Amygdala (tissue), 56 donors: Measurements from ENCODE around the gene PLAC8.
"Not testable (repeated sequence)": the region's sequence is repeated elsewhere in the genome, so short reads cannot be mapped to it uniquely, and the experiment has no call there.

Source experiments
- DNase-seq, 56 donors: peaks; one replicate each; lab custom pipeline; 2025; lab: John Stamatoyannopoulos, UW

Gene PLAC8

DNA sequence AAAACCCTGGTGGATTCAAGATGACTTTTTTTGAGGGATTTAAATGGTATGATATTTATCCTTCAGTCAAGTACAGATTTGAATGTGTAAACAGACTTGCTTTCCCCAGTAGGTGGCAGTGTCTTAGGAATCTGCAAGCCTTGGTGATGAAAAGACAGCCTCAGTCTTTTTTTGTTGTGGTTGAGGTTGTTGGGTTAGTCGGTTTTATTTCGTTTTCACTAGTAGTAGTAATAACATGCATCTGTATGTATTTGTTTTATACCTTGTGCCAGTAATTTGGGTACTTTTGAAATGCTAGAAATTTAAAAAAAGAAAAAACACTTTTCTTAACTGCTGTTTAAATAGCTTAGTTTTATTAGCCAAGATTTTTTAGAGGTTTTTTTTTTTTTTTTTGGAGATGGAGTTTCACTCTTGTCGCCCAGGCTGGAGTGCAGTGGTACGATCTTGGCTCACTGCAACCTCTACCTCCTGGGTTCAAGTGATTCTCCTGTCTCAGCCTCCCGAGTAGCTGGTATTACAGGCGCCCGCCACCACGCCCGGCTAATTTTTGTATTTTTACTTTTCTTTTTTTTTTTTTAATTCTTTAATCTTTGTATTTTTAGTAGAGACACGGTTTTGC is 40.3 kb downstream of the PLAC8 start:
- DNase-seq = peak in 5 of 56 donors; percentile 0 to 39 (median 15)

DNA sequence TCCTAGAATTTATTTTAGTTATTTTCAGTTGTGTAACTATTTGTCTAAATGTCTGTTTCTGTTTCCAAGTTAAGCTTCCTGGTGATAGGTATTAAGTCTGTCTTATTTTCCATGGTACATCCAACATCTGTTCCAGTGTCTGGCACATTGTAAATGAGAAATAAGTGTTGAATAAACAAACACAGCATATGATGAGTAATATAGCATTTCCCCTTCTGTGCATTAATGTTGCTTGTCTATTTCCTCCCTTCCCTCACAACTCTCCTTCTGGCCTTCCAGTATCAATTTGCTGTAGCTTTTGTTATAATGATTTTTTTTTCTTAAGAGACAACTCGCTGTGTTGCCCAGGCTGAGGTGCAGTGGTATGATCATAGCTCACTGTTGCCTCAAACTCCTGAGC is 43.4 kb downstream of the PLAC8 start:
- DNase-seq = no peak

- DNase-seq = no peak
These were observed 47.4 kb downstream of the PLAC8 start for GRCh38 chr4:83067058-83067639.

- no peak for DNase-seq
These were observed 49.3 kb downstream of the PLAC8 start for GRCh38 chr4:83065266-83065665.

- DNase-seq = no peak
These were observed 51.8 kb downstream of the PLAC8 start for GRCh38 chr4:83062739-83063138.

DNA sequence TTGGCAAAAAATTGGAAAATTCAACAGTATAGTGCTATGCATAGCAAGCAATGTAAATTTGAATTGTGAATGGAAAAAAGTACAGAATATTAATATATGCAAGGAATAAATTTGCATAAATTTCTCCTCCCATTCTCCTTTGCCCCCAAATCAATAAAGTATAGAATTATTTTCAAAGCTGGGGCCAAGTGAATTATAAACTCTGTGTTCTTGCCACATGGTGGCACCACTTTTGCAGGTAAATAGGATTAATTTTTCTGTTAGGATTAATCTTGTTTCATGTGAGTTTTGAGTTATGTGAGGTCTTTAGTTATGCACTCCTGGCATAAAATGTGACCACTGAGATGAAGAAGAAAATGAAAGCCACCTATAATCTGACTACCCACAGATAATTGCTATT is 59.6 kb downstream of the PLAC8 start:
- no peak for DNase-seq

DNA sequence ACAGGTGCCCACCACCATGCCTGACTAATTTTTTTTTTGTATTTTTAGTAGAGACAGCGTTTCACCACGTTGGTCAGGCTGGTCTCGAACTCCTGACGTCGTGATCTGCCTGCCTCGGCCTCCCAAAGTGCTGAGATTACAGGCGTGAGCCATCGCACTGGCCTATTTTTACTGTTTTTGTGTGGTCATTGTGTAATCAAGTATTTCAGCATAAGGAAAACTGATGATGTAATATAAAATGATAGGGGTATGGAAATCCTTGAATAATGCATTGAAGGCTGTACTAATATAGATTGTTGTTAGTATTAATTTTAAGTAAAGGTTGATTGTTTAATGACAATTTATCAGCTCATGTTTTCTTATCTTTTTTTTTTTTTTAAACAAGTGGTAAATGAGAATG is 65.7 kb downstream of the PLAC8 start:
- DNase-seq = not testable (repeated sequence)

DNA sequence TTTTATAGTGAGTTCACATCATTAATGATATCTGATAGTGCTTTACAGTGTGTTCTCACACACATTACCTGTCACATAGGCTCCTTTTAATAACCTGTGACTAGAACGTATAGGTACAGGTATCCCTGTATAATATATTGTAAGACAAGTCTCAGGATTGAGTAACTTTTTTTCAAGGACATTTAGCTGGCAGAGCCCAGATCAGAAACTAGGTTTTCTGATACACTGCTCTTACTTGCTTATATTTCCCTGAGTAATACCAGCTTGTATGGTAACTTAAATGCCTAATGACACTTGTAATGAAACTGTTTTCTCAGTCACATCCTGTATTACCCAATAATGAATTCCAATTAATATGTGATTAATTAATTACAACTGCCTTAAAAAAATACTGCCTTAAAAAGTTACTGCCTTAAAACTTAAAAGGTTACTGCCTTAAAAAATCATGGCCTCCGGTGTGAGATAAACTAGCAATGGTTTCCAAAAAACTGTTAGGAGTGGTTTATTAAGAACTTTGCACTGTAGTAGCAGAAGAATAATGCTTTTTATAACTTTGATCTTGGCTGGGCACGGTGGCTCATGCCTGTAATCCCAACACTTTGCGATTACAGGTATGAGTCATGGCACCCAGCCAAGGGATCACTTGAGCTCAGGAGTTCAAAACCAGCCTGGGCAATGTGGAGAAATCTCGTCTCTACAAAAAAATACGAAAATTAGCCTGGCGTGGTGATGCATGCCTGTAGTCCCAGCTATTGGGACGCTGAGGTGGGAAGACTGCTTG is 67.6 kb downstream of the PLAC8 start:
- no peak for DNase-seq

- DNase-seq = no peak
These were observed 70.6 kb downstream of the PLAC8 start for GRCh38 chr4:83043801-83044407.

DNA sequence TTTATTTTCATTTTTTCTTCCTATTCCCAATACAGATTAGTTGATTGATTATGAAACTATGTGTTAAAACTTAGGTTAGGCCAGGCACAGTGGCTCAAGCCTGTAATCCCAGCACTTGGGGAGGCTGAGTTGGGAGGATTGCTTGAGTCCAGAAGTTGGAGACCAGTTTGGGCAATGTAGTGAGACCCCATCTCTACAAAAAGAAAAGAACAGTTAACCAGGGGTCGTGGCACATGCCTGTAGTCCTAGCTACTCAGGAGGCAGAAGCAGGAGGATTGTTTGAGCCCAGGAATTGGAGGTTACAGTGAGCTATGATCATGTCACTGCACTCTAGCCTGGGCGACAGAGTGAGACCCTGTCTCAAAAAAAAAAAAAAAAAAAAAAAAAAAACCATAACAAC is 71.4 kb downstream of the PLAC8 start:
- not testable (repeated sequence) for DNase-seq

DNA sequence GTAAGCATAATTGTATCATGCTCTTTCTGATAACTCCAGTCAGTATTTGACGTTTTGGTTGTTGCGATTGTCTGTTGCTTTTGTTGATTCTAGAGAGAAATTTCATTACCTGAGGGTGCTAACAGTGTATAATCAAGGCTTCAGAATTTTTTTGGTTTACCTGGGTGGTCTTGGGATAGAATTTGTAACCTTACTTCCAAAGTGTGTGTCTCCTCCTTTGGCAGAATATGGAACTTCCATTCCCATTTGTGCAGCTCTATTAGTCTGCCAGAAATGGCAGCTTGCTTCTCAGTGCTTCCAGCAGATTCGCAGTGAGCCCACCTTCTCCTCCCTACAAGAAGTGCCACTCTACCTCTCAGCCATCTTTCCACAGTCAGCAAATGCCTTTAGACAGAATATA is 74.3 kb downstream of the PLAC8 start:
- DNase-seq = no peak
